ENCODE results near the gene SPEM3. TPM values are rescaled to one million over a fixed set of nuclear protein-coding genes. Genes with fewer than 3 reads are reported as not detected.
"Not testable (repeated sequence)": the region's sequence is repeated elsewhere in the genome, so short reads cannot be mapped to it uniquely, and the experiment has no call there.

The SPEM3 gene
- total and polyA plus RNA-seq, 10 of the 15 experiments (the other 5 are each of a cell fraction or from before 2014, with no cell fraction given) = not detected

- ChIA-PET RAD21 (ENCODE audit: unreplicated experiment) (interaction anchor here (1.0 kb wide), 1 partner anchor 206 kb away, joined by 3 read pairs; the partner anchor contains the start of genes TP53 and WRAP53), SMC1A (ENCODE audit: uncharacterized antibody, unreplicated experiment) (interaction anchor here (1.5 kb wide), 1 partner anchor 41 kb away, joined by 3 read pairs; no protein-coding TSS in a partner anchor), POLR2A (interaction anchor here (1.1 to 6.6 kb wide), 3 partner anchors 42 to 350 kb away, joined by 3 to 63 read pairs (median 5); partner anchors contain the start of genes FGF11 and TMEM102)
- H4K20me1 ChIP-seq (ENCODE audit: control insufficient read depth, insufficient read depth); H2AFZ ChIP-seq (ENCODE audit: control insufficient read depth, low read depth, low read length); H3K27ac ChIP-seq (ENCODE audit: control insufficient read depth, insufficient read depth); H3K4me3 ChIP-seq; H3K36me3 ChIP-seq (ENCODE audit: control insufficient read depth in 2 of 2, insufficient read depth in 2 of 2, low read length in 1 of 2); ATAC-seq; H3K4me2 ChIP-seq (ENCODE audit: control insufficient read depth, insufficient read depth); H3K9ac ChIP-seq (ENCODE audit: control insufficient read depth, insufficient read depth, low read length); H3K4me1 ChIP-seq (ENCODE audit: control insufficient read depth, insufficient read depth, low read length); DNase-seq (ENCODE audit: low read depth, low spot score); CTCF ChIA-PET; H3K27me3 ChIP-seq (replicated peaks in 1 of 2; ENCODE audit: control insufficient read depth in 2 of 2, insufficient read depth in 2 of 2, low read length in 1 of 2); FAIRE-seq; BruUV-seq (replicated peaks); in situ Hi-C loops (cut with MboI); H3K9me3 ChIP-seq (replicated peaks; ENCODE audit: control insufficient read depth, insufficient read depth, low read length): not testable (repeated sequence)
- WGBS (ENCODE audit: insufficient coverage, insufficient replicate concordance, low lambda C conversion rate, missing lambda C conversion rate) = 90% methylated on average over 27 of the region's 31 CpGs
- intact Hi-C loops (cut with micrococcal nuclease; ENCODE audit: unreplicated experiment) = loop anchor here (10.0 kb wide), 1 partner anchor 203 kb away; the partner anchor contains the start of genes TP53 and WRAP53
- H3K79me2 ChIP-seq (ENCODE audit: control insufficient read depth, insufficient read depth, low read length) = peaks cover 51% of the 10 kb centered on the region
These were observed 53.4 kb downstream of the SPEM3 start for GRCh38 chr17:7481842-7482741.

Other genes starting within 250 kb of the SPEM3 start
Only the 7 nearest of the 39 such genes appear.
- 220 and 224 TPM in 2 replicates for gene TMEM256, start 24.8 kb upstream of the SPEM3 start, total RNA-seq (2014; rRNA removed)
- gene TMEM256, start 24.8 kb upstream of the SPEM3 start, total RNA-seq (2014; rRNA removed; fragmentation: Illumina TruSeq; extraction: Trizol) = 92.8 and 96.0 TPM in 2 replicates
- gene TMEM256, start 24.8 kb upstream of the SPEM3 start, total RNA-seq (2021) = 94.0 and 100 TPM in 2 replicates
- gene TMEM256, start 24.8 kb upstream of the SPEM3 start, polyA plus RNA-seq (2011; rRNA removed) = 33.2 and 57.3 TPM in 2 replicates
- gene TMEM256, start 24.8 kb upstream of the SPEM3 start, polyA plus RNA-seq (2014; fragmentation: Illumina TruSeq; extraction: Trizol) = 17.6 and 67.3 TPM in 2 replicates
- gene TMEM256, start 24.8 kb upstream of the SPEM3 start, polyA plus RNA-seq (2014; fragmentation: Nextera tagmentation; extraction: Ambion mirVana) = 100 to 1,000 TPM; 210 to 246 TPM
- gene TMEM256, start 24.8 kb upstream of the SPEM3 start, polyA plus RNA-seq (2014; rRNA removed) = 299 and 342 TPM in 2 replicates
- gene TMEM256, start 24.8 kb upstream of the SPEM3 start, polyA plus RNA-seq (2016; fragmentation: Nextera tagmentation; extraction: Ambion mirVana) = 10 to 100 TPM; 95.5 to 96.0 TPM
- 0.11 TPM in 1 of 2 replicates, not detected in the other for gene NLGN2, start 21.0 kb upstream of the SPEM3 start, total RNA-seq (2014; rRNA removed)
- 0.04 TPM in 1 of 2 replicates, not detected in the other for gene NLGN2, start 21.0 kb upstream of the SPEM3 start, total RNA-seq (2014; rRNA removed; fragmentation: Illumina TruSeq; extraction: Trizol)
- gene NLGN2, start 21.0 kb upstream of the SPEM3 start, total RNA-seq (2021) = 0.87 and 1.2 TPM in 2 replicates
- 0.12 and 0.14 TPM in 2 replicates for gene NLGN2, start 21.0 kb upstream of the SPEM3 start, polyA plus RNA-seq (2011; rRNA removed)
- gene NLGN2, start 21.0 kb upstream of the SPEM3 start, polyA plus RNA-seq (2014; fragmentation: Illumina TruSeq; extraction: Trizol) = 0.11 and 0.32 TPM in 2 replicates
- gene NLGN2, start 21.0 kb upstream of the SPEM3 start, polyA plus RNA-seq (2014; fragmentation: Nextera tagmentation; extraction: Ambion mirVana) = under 1 TPM; 0.02 to 0.05 TPM
- 0.39 and 0.58 TPM in 2 replicates for gene NLGN2, start 21.0 kb upstream of the SPEM3 start, polyA plus RNA-seq (2014; rRNA removed)
- under 1 TPM in 1 of 2 experiments, not detected in 1; 0.08 TPM for gene NLGN2, start 21.0 kb upstream of the SPEM3 start, polyA plus RNA-seq (2016; fragmentation: Nextera tagmentation; extraction: Ambion mirVana)
- gene SPEM1, start 8.5 kb upstream of the SPEM3 start, total RNA-seq (2014; rRNA removed) = not detected in 2 replicates
- gene SPEM1, start 8.5 kb upstream of the SPEM3 start, total RNA-seq (2014; rRNA removed; fragmentation: Illumina TruSeq; extraction: Trizol) = not detected in 2 replicates
- gene SPEM1, start 8.5 kb upstream of the SPEM3 start, total RNA-seq (2021) = not detected in 2 replicates
- not detected in 2 replicates for gene SPEM1, start 8.5 kb upstream of the SPEM3 start, polyA plus RNA-seq (2011; rRNA removed)
- gene SPEM1, start 8.5 kb upstream of the SPEM3 start, polyA plus RNA-seq (2014; fragmentation: Illumina TruSeq; extraction: Trizol) = not detected in 2 replicates
- gene SPEM1, start 8.5 kb upstream of the SPEM3 start, polyA plus RNA-seq (2014; fragmentation: Nextera tagmentation; extraction: Ambion mirVana) = not detected
- gene SPEM1, start 8.5 kb upstream of the SPEM3 start, polyA plus RNA-seq (2014; rRNA removed) = not detected in 2 replicates
- gene SPEM1, start 8.5 kb upstream of the SPEM3 start, polyA plus RNA-seq (2016; fragmentation: Nextera tagmentation; extraction: Ambion mirVana) = not detected
- not detected in 2 replicates for gene SPEM2, start 3.2 kb upstream of the SPEM3 start, total RNA-seq (2014; rRNA removed)
- gene SPEM2, start 3.2 kb upstream of the SPEM3 start, total RNA-seq (2014; rRNA removed; fragmentation: Illumina TruSeq; extraction: Trizol) = not detected in 2 replicates
- not detected in 2 replicates for gene SPEM2, start 3.2 kb upstream of the SPEM3 start, total RNA-seq (2021)
- gene SPEM2, start 3.2 kb upstream of the SPEM3 start, polyA plus RNA-seq (2011; rRNA removed) = not detected in 2 replicates
- not detected in 2 replicates for gene SPEM2, start 3.2 kb upstream of the SPEM3 start, polyA plus RNA-seq (2014; fragmentation: Illumina TruSeq; extraction: Trizol)
- not detected for gene SPEM2, start 3.2 kb upstream of the SPEM3 start, polyA plus RNA-seq (2014; fragmentation: Nextera tagmentation; extraction: Ambion mirVana)
- not detected in 2 replicates for gene SPEM2, start 3.2 kb upstream of the SPEM3 start, polyA plus RNA-seq (2014; rRNA removed)
- not detected for gene SPEM2, start 3.2 kb upstream of the SPEM3 start, polyA plus RNA-seq (2016; fragmentation: Nextera tagmentation; extraction: Ambion mirVana)
- gene TMEM102, start 6.6 kb downstream of the SPEM3 start, total RNA-seq (2014; rRNA removed) = 14.0 and 14.8 TPM in 2 replicates
- 4.2 and 5.1 TPM in 2 replicates for gene TMEM102, start 6.6 kb downstream of the SPEM3 start, total RNA-seq (2014; rRNA removed; fragmentation: Illumina TruSeq; extraction: Trizol)
- gene TMEM102, start 6.6 kb downstream of the SPEM3 start, total RNA-seq (2021) = 13.9 and 14.4 TPM in 2 replicates
- 2.6 and 6.5 TPM in 2 replicates for gene TMEM102, start 6.6 kb downstream of the SPEM3 start, polyA plus RNA-seq (2011; rRNA removed)
- 1.9 and 4.5 TPM in 2 replicates for gene TMEM102, start 6.6 kb downstream of the SPEM3 start, polyA plus RNA-seq (2014; fragmentation: Illumina TruSeq; extraction: Trizol)
- under 1 TPM in 1 of 2 experiments, not detected in 1; 0.04 TPM for gene TMEM102, start 6.6 kb downstream of the SPEM3 start, polyA plus RNA-seq (2014; fragmentation: Nextera tagmentation; extraction: Ambion mirVana)
- gene TMEM102, start 6.6 kb downstream of the SPEM3 start, polyA plus RNA-seq (2014; rRNA removed) = 10.5 and 11.1 TPM in 2 replicates
- gene TMEM102, start 6.6 kb downstream of the SPEM3 start, polyA plus RNA-seq (2016; fragmentation: Nextera tagmentation; extraction: Ambion mirVana) = 10 to 100 TPM; 11.3 to 12.8 TPM
- 2.3 and 3.0 TPM in 2 replicates for gene FGF11, start 10.7 kb downstream of the SPEM3 start, total RNA-seq (2014; rRNA removed)
- gene FGF11, start 10.7 kb downstream of the SPEM3 start, total RNA-seq (2014; rRNA removed; fragmentation: Illumina TruSeq; extraction: Trizol) = 1.8 and 2.4 TPM in 2 replicates
- gene FGF11, start 10.7 kb downstream of the SPEM3 start, total RNA-seq (2021) = 3.0 TPM in 2 replicates
- 15.6 and 21.1 TPM in 2 replicates for gene FGF11, start 10.7 kb downstream of the SPEM3 start, polyA plus RNA-seq (2011; rRNA removed)
- gene FGF11, start 10.7 kb downstream of the SPEM3 start, polyA plus RNA-seq (2014; fragmentation: Illumina TruSeq; extraction: Trizol) = 3.5 and 4.1 TPM in 2 replicates
- 1 to 10 TPM in 1 of 2 experiments, under 1 TPM in 1; 0.69 to 1.3 TPM for gene FGF11, start 10.7 kb downstream of the SPEM3 start, polyA plus RNA-seq (2014; fragmentation: Nextera tagmentation; extraction: Ambion mirVana)
- gene FGF11, start 10.7 kb downstream of the SPEM3 start, polyA plus RNA-seq (2014; rRNA removed) = 2.3 and 2.8 TPM in 2 replicates
- 1 to 10 TPM in 1 of 2 experiments, under 1 TPM in 1; 0.97 to 1.8 TPM for gene FGF11, start 10.7 kb downstream of the SPEM3 start, polyA plus RNA-seq (2016; fragmentation: Nextera tagmentation; extraction: Ambion mirVana)
- 10.8 and 12.0 TPM in 2 replicates for gene CHRNB1, start 16.2 kb downstream of the SPEM3 start, total RNA-seq (2014; rRNA removed)
- gene CHRNB1, start 16.2 kb downstream of the SPEM3 start, total RNA-seq (2014; rRNA removed; fragmentation: Illumina TruSeq; extraction: Trizol) = 12.8 and 12.9 TPM in 2 replicates
- 5.8 and 7.4 TPM in 2 replicates for gene CHRNB1, start 16.2 kb downstream of the SPEM3 start, total RNA-seq (2021)
- gene CHRNB1, start 16.2 kb downstream of the SPEM3 start, polyA plus RNA-seq (2011; rRNA removed) = 9.1 and 11.0 TPM in 2 replicates
- 12.2 and 14.4 TPM in 2 replicates for gene CHRNB1, start 16.2 kb downstream of the SPEM3 start, polyA plus RNA-seq (2014; fragmentation: Illumina TruSeq; extraction: Trizol)
- 10 to 100 TPM; 13.2 to 14.8 TPM for gene CHRNB1, start 16.2 kb downstream of the SPEM3 start, polyA plus RNA-seq (2014; fragmentation: Nextera tagmentation; extraction: Ambion mirVana)
- 10.6 and 11.6 TPM in 2 replicates for gene CHRNB1, start 16.2 kb downstream of the SPEM3 start, polyA plus RNA-seq (2014; rRNA removed)
- gene CHRNB1, start 16.2 kb downstream of the SPEM3 start, polyA plus RNA-seq (2016; fragmentation: Nextera tagmentation; extraction: Ambion mirVana) = 10 to 100 TPM in 1 of 2 experiments, 1 to 10 TPM in 1; 8.5 to 10.7 TPM

Data from GM12878 (cell line).